OCI-LY3 (cell line): Measurements from ENCODE around the gene ATP2A3.

Experiments used
- H2AFZ ChIP-seq: fragments of 200-600, 300-600 bp; shearing (Covaris generic); 2 replicates; pipeline ENCODE4 v1.6.0; 2014; ENCODE audit warnings: antibody characterized with exemption, low read depth, low read length
- H3K27ac ChIP-seq: fragments of 200-600, 300-600 bp; sonication (generic); 2 replicates; pipeline ENCODE4 v1.5.1; 2014; ENCODE audit warnings: mild to moderate bottlenecking, low read length, moderate library complexity, mixed read lengths
- H3K27me3 ChIP-seq: fragments of 200-600, 300-600 bp; sonication (generic); 2 replicates; pipeline ENCODE4 v1.6.1; 2014; ENCODE audit warnings: low read depth, low read length, mixed read lengths
- H3K36me3 ChIP-seq: fragments of 200-600, 300-600 bp; sonication (generic); replicated peaks from 2 replicates; pipeline ENCODE3; 2014; ENCODE audit warnings: low read depth, low read length, mixed read lengths
- H3K4me1 ChIP-seq: fragments of 300-600, 200-600 bp; sonication (generic); 2 replicates; pipeline ENCODE4 v1.6.1; 2014; ENCODE audit warnings: low read length, mixed read lengths
- H3K4me2 ChIP-seq: fragments of 200-600, 300-600 bp; sonication (generic); 2 replicates; pipeline ENCODE4 v1.6.1; 2014; ENCODE audit warnings: low read length, mixed read lengths
- H3K4me3 ChIP-seq: fragments of 300-600, 200-600 bp; sonication (generic); 2 replicates; pipeline ENCODE4 v1.5.1; 2014; ENCODE audit warnings: antibody characterized with exemption, mild to moderate bottlenecking, low read length, moderate library complexity
- H3K79me2 ChIP-seq: fragments of 300-600, 200-600 bp; shearing (Covaris generic); 2 replicates; pipeline ENCODE4 v1.6.1; 2014; ENCODE audit warnings: mild to moderate bottlenecking, low read length, mixed read lengths
- H3K9ac ChIP-seq: fragments of 300-600, 200-600 bp; shearing (Covaris generic); 2 replicates; pipeline ENCODE4 v1.6.0; 2014; ENCODE audit warnings: mild to moderate bottlenecking, low read length, moderate library complexity
- H3K9me3 ChIP-seq: fragments of 200-600, 300-600 bp; shearing (Covaris generic); 2 replicates; pipeline ENCODE4 v1.6.1; 2014; ENCODE audit warnings: low read length, mixed read lengths; ENCODE audit not compliant: insufficient read depth
- H4K20me1 ChIP-seq: fragments of 200-600, 300-600 bp; sonication (generic); 2 replicates; pipeline ENCODE4 v1.6.1; 2016; ENCODE audit warnings: low read length, mixed read lengths; ENCODE audit not compliant: insufficient read depth
- EZH2phosphoT487 ChIP-seq: fragments of 200-600 bp; shearing (Covaris generic); IDR thresholded peaks from 2 replicates; pipeline ENCODE4 v1.6.1; 2018; ENCODE audit warnings: antibody characterized with exemption, mixed run types, low read depth
- TF ChIP-seq, protein P1 (sequence below): fragments of 200-600, 300-600 bp; sonication (generic); IDR thresholded peaks from 2 replicates; pipeline ENCODE4 v1.5.1; 2014; ENCODE audit warnings: antibody characterized with exemption, low read length, low read depth

Gene ATP2A3

GRCh38 chr17:3966720-3967363 lies 2.6 kb upstream of the ATP2A3 start:
- Histone ChIP-seq H4K20me1 (peaks cover 12% of the 10 kb centered on the region), H3K4me3 (peak overlapping the region; percentile 57), H3K9ac (peak overlapping the region; percentile 51; the same call in 1 of the 2 replicates), H3K27me3 (no peaks in the 10 kb centered on the region), H3K4me2 (peak overlapping the region; percentile 85), H3K27ac (peak overlapping the region; percentile 79), H3K79me2 (peaks cover 23% of the 10 kb centered on the region), H3K36me3 (peaks cover 11% of the 10 kb centered on the region), H3K9me3 (0 out of 2 replicates have a peak, but pooled peaks cover 5% of the 10 kb centered on the region), H3K4me1 (peaks cover 62% of the 10 kb centered on the region), H2AFZ (no peak overlapping the region)
- TF ChIP-seq EZH2phosphoT487 = no peak

GRCh38 chr17:3965118-3965800 lies 1.0 kb upstream of the ATP2A3 start:
- peak overlapping the region; percentile 34; the same call in 1 of the 2 replicates for H2AFZ ChIP-seq
- peak overlapping the region; percentile 91 for H3K27ac ChIP-seq
- peak overlapping the region; percentile 95 for H3K4me2 ChIP-seq
- peaks cover 59% of the 10 kb centered on the region for H3K4me1 ChIP-seq
- TF ChIP-seq EZH2phosphoT487 = no peak
- TF ChIP-seq, protein P1, sequence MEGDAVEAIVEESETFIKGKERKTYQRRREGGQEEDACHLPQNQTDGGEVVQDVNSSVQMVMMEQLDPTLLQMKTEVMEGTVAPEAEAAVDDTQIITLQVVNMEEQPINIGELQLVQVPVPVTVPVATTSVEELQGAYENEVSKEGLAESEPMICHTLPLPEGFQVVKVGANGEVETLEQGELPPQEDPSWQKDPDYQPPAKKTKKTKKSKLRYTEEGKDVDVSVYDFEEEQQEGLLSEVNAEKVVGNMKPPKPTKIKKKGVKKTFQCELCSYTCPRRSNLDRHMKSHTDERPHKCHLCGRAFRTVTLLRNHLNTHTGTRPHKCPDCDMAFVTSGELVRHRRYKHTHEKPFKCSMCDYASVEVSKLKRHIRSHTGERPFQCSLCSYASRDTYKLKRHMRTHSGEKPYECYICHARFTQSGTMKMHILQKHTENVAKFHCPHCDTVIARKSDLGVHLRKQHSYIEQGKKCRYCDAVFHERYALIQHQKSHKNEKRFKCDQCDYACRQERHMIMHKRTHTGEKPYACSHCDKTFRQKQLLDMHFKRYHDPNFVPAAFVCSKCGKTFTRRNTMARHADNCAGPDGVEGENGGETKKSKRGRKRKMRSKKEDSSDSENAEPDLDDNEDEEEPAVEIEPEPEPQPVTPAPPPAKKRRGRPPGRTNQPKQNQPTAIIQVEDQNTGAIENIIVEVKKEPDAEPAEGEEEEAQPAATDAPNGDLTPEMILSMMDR = peak; percentile 25
- peaks cover 28% of the 10 kb centered on the region for H4K20me1 ChIP-seq
- H3K9me3 ChIP-seq = 0 out of 2 replicates have a peak, but pooled peaks cover 5% of the 10 kb centered on the region
- peaks cover 39% of the 10 kb centered on the region for H3K79me2 ChIP-seq
- peak overlapping the region; percentile 99 for H3K4me3 ChIP-seq
- H3K9ac ChIP-seq = peak overlapping the region; percentile 78
- peaks cover 18% of the 10 kb centered on the region for H3K36me3 ChIP-seq
- no peaks in the 10 kb centered on the region for H3K27me3 ChIP-seq

DNA sequence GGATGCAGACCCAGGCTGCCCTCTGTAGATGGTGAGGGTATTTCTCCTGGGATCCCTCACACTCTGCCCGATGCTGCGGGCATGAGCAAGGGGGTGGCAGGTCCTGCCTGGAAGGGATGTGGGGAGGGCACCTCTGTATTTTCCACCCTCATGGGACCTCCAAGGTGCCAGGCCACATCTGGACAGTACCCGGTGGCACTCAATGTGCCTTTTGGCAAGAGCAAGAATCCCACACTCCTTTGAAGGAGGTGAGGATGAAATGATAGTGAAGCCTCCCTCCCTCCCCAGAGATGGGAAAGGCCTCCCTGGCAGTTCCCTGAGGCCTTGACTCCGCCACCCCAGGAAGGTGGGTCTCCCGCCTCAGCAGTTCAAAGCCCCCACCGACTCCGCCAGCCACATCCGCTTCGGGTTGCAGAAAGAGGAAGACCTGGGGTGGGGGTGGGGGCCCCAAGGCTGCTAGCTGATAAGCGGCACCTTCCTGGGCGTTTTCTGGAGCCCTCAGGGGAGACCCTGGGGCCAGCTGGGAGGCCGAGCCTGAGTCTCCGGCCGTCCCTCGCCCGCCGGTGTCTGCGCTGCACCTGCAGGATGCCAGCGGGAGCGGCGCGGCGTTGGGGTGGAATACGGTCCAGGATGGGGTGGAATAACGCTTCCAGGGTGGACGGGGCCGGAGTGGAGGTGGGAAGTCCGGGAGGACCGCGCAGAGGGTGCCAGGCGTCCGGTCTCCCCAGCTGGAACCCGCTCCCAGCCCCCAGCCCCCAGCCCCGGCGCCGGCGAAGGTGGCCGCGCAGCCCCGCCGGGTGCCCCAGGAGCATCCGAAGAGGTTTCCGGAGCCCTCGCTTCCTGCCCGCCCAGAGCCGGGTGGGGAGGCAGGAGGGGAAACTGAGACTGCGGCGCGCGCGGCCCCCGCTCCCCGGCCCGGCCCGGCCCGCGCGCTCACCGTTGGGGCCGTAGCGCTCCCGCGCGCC lies 718 bp downstream of the ATP2A3 start:
- H3K4me3 ChIP-seq = peak overlapping the region; percentile 99
- H4K20me1 ChIP-seq = peaks cover 42% of the 10 kb centered on the region
- H3K4me1 ChIP-seq = peaks cover 48% of the 10 kb centered on the region
- peaks cover 51% of the 10 kb centered on the region for H3K79me2 ChIP-seq
- H3K4me2 ChIP-seq = peak overlapping the region; percentile 96
- H2AFZ ChIP-seq = no peak overlapping the region
- H3K36me3 ChIP-seq = peaks cover 18% of the 10 kb centered on the region
- 0 out of 2 replicates have a peak, but pooled peaks cover 5% of the 10 kb centered on the region for H3K9me3 ChIP-seq
- peak overlapping the region; percentile 94 for H3K9ac ChIP-seq
- no peaks in the 10 kb centered on the region for H3K27me3 ChIP-seq
- H3K27ac ChIP-seq = peak overlapping the region; percentile 63
- no peak for TF ChIP-seq EZH2phosphoT487
- TF ChIP-seq, protein P1 = no peak

- H3K27me3 ChIP-seq = no peaks in the 10 kb centered on the region
- 0 out of 2 replicates have a peak, but pooled peaks cover 4% of the 10 kb centered on the region for H3K9me3 ChIP-seq
- H3K36me3 ChIP-seq = peaks cover 13% of the 10 kb centered on the region
- peak overlapping the region; percentile 94 for H3K9ac ChIP-seq
- peak overlapping the region; percentile 63; the same call in 1 of the 2 replicates for H3K27ac ChIP-seq
- H2AFZ ChIP-seq = no peak overlapping the region
- peaks cover 44% of the 10 kb centered on the region for H3K4me1 ChIP-seq
- peaks cover 55% of the 10 kb centered on the region for H3K79me2 ChIP-seq
- peak overlapping the region; percentile 96 for H3K4me2 ChIP-seq
- TF ChIP-seq EZH2phosphoT487 = no peak
- TF ChIP-seq, protein P1 = no peak
- peaks cover 47% of the 10 kb centered on the region for H4K20me1 ChIP-seq
- peak overlapping the region; percentile 99 for H3K4me3 ChIP-seq
Observed at GRCh38 chr17:3962965-3963236, 1.3 kb downstream of the ATP2A3 start.
